Muscle layer of duodenum (tissue), 2 donors: Measurements from ENCODE around the gene ADAM10.

Experiments used
- H3K27ac ChIP-seq: one replicate; pipeline ENCODE4 v1.7.0; 2013; ENCODE audit warnings: mild to moderate bottlenecking, low read length
- H3K27me3 ChIP-seq: one replicate; pipeline ENCODE4 v1.7.0; 2013; ENCODE audit warnings: low read depth, mild to moderate bottlenecking, control low read depth, low read length
- H3K36me3 ChIP-seq, 2 donors: one replicate each; pipeline ENCODE4 v1.7.0; 2013; ENCODE audit warnings: low read length in 2 of 2, control low read depth in 1 of 2, mild to moderate bottlenecking in 1 of 2; ENCODE audit not compliant: insufficient read depth in 2 of 2, control insufficient read depth in 1 of 2
- H3K4me1 ChIP-seq, 2 donors: one replicate each; pipeline ENCODE4 v1.7.0; 2013; ENCODE audit warnings: low read length in 2 of 2, mild to moderate bottlenecking in 2 of 2, control low read depth in 1 of 2, moderate library complexity in 1 of 2; ENCODE audit not compliant: insufficient read depth in 2 of 2, control insufficient read depth in 1 of 2
- H3K4me3 ChIP-seq, 2 donors: one replicate each; pipeline ENCODE4 v1.7.0; 2013; ENCODE audit warnings: low read length in 2 of 2, low read depth in 1 of 2, mild to moderate bottlenecking in 1 of 2
- H3K9me3 ChIP-seq, 2 donors: one replicate each; pipeline ENCODE4 v1.7.0; 2013; ENCODE audit warnings: low read length in 2 of 2, control low read depth in 1 of 2, mild to moderate bottlenecking in 1 of 2; ENCODE audit not compliant: control insufficient read depth in 1 of 2
- donor health status: healthy.

ADAM10 gene

DNA sequence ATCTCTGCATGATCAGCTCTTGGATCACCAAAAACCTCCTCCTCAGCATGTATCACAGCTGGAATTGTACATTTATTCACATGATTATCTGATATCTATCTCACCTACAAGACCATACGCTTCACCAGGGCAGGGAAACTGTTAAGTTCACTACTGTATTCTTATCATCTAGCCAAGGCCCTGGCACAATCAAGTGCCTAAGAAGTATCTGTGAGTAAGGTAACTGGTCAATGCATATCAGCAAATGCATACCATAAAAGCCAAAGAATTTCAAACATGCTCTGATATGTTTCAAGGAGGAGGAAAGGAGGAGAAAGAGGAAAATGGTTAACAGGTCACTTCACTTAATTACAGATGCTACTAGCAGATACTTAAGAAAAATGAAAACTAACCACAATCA lies 159.3 kb downstream of the ADAM10 start:
- H3K4me1 ChIP-seq = no peaks in the 10 kb centered on the region
- H3K36me3 ChIP-seq = no peaks in the 10 kb centered on the region
- no peak overlapping the region for H3K4me3 ChIP-seq
- H3K27ac ChIP-seq = no peak overlapping the region
- H3K9me3 ChIP-seq = no peaks in the 10 kb centered on the region
- no peaks in the 10 kb centered on the region for H3K27me3 ChIP-seq

DNA sequence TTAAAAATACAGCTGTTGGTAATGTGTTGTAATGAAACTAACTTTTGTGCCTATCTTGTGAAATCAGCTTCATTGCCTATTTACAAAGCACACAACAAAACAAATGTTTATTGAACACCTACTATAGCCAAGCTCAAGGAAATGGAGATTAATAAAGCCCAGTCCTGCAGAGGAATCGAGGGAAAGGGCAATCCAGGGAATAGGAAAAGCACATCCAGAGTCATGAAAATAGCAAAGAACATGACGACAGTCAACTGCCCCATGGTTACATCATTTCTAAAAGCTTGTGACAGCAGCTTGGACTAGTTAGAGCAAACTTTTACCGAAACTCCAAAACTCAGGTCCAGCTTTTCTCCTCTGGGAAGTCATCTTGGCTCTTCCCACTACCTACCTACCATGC lies 160.5 kb downstream of the ADAM10 start:
- no peaks in the 10 kb centered on the region for H3K9me3 ChIP-seq
- H3K27me3 ChIP-seq = no peaks in the 10 kb centered on the region
- H3K36me3 ChIP-seq = no peaks in the 10 kb centered on the region
- no peak overlapping the region for H3K4me3 ChIP-seq
- H3K4me1 ChIP-seq = no peaks in the 10 kb centered on the region
- no peak overlapping the region for H3K27ac ChIP-seq

DNA sequence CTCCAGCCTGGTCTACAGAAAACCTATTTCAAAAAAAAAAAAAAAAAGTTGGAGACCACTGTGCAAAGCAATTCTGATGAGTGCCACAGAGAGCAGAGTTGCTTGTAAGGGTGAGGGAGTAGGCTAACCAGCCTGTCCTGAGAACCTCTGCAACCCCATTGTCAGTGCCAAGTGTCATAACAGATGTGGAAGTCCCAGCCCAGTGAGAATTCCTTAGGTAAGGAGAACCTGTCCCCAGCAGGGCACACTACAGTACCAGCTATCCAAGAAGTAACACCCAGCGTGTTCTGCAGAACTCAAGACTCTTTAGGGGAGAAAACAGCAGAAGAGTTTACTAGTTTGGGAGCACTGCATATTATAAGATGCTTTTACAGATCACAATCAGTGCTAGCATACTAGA lies 161.4 kb downstream of the ADAM10 start:
- Histone ChIP-seq H3K27me3 (no peaks in the 10 kb centered on the region), H3K36me3 (no peaks in the 10 kb centered on the region), H3K27ac (no peak overlapping the region)

DNA sequence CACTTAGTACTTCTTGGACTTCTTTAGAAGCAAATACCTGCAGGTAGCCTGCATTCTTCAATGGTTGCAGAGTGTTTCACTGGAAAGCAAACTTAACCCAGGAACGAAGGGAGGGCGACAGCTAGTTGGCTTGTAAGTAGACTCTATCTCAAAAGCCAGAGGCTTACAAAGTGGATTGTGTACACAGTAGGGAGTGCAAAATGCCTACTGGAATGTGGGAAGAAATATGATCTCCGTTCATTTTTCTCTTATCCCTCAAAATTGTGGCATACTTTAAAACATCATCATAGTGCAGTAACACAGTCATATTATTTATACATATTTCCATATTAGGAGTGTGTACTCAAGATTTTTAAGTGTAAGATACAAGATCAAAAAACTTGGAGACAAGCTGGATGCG lies 162.0 kb downstream of the ADAM10 start:
- H3K36me3 ChIP-seq = no peaks in the 10 kb centered on the region
- H3K9me3 ChIP-seq = peaks cover 3 to 9% of the 10 kb centered on the region in 2 donors
- no peaks in the 10 kb centered on the region for H3K4me1 ChIP-seq
- H3K27me3 ChIP-seq = no peaks in the 10 kb centered on the region
- H3K4me3 ChIP-seq = no peak overlapping the region
- no peak overlapping the region for H3K27ac ChIP-seq

More for the DNA sequence above, 161.4 kb downstream of the ADAM10 start:
- Histone ChIP-seq H3K4me1 (no peaks in the 10 kb centered on the region), H3K9me3 (peaks cover 3 to 4% of the 10 kb centered on the region in 2 donors), H3K4me3 (no peak overlapping the region)

DNA sequence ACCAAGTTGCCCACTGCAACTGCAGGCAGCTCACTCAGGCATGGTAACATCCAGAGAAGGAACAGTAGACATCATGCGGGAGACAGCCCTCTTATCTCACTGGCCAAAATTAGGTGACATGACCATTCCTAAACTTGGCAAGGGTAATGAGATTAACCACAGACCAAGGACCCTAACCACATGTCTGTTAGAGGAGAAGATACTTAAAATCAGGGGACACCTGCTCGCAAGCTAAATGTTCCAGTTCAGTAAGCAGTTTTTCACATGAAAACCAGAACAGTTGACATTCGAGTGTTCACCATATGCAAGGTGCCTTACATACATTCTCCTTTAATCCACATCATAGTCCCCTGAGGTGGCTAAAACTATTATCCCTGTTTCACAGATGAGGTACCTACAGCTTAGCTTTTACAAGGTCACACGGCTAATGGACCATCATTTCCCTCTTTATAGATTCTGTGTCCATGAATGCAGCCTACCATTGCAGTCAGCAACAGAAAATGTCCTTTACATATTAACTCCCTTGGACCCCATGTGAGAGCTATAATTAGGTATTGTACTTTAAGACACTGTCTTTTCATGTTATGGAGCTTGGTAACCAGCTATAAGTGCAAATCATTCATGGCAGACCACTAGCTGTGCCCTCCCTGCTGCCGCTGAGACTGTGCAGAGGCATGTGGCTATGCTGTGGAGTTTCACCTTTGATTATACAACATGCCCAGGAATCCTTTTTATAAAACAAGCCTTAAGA lies 163.6 kb downstream of the ADAM10 start:
- Histone ChIP-seq H3K4me3 (no peak overlapping the region), H3K27me3 (no peaks in the 10 kb centered on the region), H3K9me3 (peaks cover 3 to 9% of the 10 kb centered on the region in 2 donors), H3K27ac (no peak overlapping the region), H3K4me1 (no peaks in the 10 kb centered on the region), H3K36me3 (no peaks in the 10 kb centered on the region)

DNA sequence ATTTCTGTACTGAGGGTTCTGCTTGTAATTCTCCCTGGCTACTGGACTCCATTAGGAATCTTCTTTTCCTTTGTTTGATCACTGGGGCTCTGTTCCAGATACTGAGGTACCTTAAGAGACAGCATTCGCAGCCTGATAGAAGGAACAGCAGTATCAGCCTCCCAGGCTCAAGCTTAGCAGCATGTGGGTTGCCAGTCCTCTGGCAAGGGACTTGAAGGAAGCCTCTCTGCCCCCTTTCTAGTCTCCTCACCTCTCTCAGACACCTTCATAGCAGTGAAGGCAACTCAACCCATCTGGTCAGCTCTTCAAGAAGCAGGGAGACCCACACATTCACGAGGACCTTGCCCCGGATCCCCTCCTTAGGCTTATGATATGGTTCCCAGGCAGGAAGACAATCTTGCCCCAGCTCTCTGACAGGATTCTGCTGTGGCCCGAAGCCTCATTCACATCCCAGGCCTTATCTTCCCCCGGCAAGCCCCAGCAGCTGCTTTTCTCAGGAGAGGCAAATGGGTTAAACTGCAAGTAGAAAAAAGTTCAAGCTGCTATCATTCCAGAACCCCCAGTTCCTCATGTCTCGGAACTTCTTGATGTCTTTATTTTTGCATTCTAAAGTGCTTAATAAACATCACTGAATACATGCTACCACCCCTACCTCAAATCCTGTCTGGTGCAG lies 164.6 kb downstream of the ADAM10 start:
- H3K36me3 ChIP-seq = no peaks in the 10 kb centered on the region
- H3K4me1 ChIP-seq = no peaks in the 10 kb centered on the region
- H3K4me3 ChIP-seq = no peak overlapping the region
- H3K9me3 ChIP-seq = peaks cover 3 to 9% of the 10 kb centered on the region in 2 donors
- no peak overlapping the region for H3K27ac ChIP-seq
- no peaks in the 10 kb centered on the region for H3K27me3 ChIP-seq

DNA sequence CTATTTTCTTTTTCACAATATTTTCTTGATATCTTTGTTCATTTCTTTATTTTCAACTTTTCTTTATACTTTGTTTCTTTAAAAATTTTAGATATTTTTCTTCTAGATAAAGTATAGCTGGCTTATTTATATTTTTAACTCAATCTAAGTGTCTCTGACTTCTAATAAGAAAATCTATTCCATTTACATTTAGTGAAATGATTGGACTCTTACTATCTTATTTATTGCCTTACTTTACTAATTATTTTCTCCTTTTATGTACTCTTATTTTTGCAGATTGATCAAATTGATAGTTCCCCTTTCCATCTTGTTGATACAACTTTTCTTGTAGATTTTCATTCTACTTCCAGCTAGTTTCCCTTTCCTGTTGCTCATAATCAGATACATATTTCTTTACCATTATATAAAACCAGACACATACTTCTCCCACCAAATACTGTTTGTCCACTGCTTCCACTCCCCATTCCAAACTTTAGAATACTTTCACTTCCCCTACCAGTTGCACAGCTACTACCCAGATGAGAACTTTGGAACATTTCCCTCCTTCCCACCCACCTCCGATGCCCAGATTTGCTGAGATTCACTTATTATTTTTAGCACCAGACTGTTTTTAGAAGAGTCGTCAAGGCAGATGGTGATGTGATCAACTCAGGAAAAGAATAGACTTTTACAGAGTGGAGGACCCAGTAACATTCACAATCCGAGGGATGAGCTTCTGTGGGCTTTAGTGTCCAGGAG lies 166.2 kb downstream of the ADAM10 start:
- no peak overlapping the region for H3K27ac ChIP-seq
- no peaks in the 10 kb centered on the region for H3K4me1 ChIP-seq
- H3K27me3 ChIP-seq = no peaks in the 10 kb centered on the region
- H3K36me3 ChIP-seq = no peaks in the 10 kb centered on the region
- peaks cover 3 to 9% of the 10 kb centered on the region in 2 donors for H3K9me3 ChIP-seq
- H3K4me3 ChIP-seq = no peak overlapping the region

DNA sequence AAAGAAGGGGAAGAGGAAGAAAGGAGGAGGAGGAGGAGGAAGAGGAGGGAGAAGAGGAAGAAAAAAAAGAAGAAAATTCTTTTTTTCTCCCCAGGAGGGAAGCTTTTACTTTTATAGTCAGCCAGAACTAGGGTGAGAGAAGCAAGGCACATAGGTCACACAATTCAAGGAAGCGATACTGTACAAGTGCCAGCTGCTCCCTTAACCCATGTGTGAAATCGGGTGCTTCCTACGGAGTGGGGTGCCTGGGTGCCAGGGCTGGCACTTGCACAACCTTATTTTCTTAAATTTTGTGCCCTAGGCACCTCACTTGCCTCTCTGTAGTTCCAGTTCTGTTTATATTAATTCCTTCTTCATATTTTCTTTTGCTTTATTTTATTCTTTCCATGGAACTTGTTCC lies 167.3 kb downstream of the ADAM10 start:
- H3K36me3 ChIP-seq = no peaks in the 10 kb centered on the region
- no peak overlapping the region for H3K4me3 ChIP-seq
- no peaks in the 10 kb centered on the region for H3K27me3 ChIP-seq
- peaks cover 3 to 9% of the 10 kb centered on the region in 2 donors for H3K9me3 ChIP-seq
- no peaks in the 10 kb centered on the region for H3K4me1 ChIP-seq
- no peak overlapping the region for H3K27ac ChIP-seq

DNA sequence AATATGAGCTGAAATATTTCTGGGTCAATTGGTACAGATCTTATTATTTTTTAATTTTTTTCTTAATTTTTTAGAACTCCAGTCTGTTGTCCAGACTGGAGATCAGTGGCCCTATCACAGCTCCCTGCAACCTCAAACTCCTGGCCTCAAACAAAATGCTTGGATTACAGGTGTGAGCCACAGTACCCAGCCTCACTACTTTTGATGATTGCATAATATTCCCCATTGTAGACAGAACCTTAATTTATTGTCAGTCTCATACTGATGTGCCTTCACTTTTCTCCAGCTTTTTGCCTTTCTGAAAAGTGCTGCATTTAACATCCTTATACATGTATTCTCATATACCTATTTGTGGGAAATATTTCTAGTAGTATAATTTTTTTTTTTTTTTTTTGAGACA lies 172.8 kb downstream of the ADAM10 start:
- Histone ChIP-seq H3K36me3 (no peaks in the 10 kb centered on the region), H3K4me1 (no peaks in the 10 kb centered on the region), H3K9me3 (no peaks in the 10 kb centered on the region), H3K27ac (no peak overlapping the region), H3K4me3 (no peak overlapping the region), H3K27me3 (no peaks in the 10 kb centered on the region)

DNA sequence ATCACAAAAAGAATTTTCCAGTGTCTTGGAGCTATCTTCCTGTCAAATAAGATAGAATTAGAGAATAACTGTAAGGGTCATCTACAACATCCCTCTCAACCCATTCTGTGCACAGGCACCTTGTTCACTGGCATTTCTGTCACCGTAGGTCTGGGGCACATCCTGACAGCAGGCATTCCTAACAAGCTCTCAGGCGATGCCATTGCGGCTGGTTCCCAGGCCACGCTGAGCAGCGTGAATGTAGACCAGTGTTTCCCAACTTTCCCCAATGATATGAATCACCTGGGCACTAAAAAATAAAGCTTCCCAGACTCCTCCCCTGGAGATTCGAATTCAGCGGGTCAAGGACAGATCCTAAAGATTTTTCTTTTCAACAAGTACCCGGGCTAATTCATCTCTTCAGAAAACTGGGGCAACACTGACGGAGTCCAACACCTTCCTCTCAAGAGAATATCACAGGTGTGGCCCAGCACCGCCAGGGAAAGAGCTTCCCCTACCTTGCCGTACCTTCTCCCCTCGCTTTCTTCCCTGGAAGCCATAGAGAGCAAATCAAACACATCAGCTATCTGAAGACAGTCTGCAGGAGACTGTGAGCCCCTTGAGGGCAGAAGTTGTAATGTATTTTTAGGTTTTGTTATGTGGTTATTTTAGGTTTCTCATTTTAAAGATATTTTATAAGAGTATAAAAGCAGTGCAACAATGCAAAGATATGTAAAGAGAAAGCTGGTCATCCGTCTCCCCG lies 174.3 kb downstream of the ADAM10 start:
- no peaks in the 10 kb centered on the region for H3K9me3 ChIP-seq
- H3K27me3 ChIP-seq = no peaks in the 10 kb centered on the region
- no peaks in the 10 kb centered on the region for H3K36me3 ChIP-seq
- no peak overlapping the region for H3K27ac ChIP-seq
- no peak overlapping the region for H3K4me3 ChIP-seq
- no peaks in the 10 kb centered on the region for H3K4me1 ChIP-seq

DNA sequence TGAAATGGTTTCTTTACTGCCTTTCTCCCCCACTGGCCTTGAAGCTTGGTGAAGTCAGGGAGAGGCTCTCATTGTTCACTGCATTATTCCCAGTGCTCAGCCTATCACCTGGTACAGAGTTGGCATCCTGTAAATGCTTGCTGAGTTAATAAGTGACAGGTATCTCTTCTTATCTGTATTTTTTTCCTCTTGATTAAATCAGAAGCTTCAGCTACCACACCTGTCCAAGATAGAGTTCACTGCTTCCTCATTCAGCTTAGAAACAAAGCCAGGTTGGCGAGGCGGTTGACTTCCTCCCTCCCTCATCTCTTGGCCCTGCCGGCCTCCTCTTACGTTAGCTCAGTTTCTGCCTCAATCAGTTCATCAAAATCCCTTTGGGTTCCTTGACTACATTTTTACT lies 174.9 kb downstream of the ADAM10 start:
- Histone ChIP-seq H3K9me3 (peaks cover 0 to 3% of the 10 kb centered on the region in 2 donors), H3K36me3 (no peaks in the 10 kb centered on the region), H3K27ac (no peak overlapping the region)

More for the DNA sequence above, 174.9 kb downstream of the ADAM10 start:
- H3K4me1 ChIP-seq = no peaks in the 10 kb centered on the region
- no peaks in the 10 kb centered on the region for H3K27me3 ChIP-seq
- no peak overlapping the region for H3K4me3 ChIP-seq
